Immature natural killer cell (primary cell): ENCODE measurements around the gene MISFA. TPM values are rescaled to one million over a fixed set of nuclear protein-coding genes. Genes with fewer than 3 reads are reported as not detected.

Experiments
- DNase-seq, 3 donors: peaks; one replicate each; pipeline ENCODE4 v3.0.0; 2022; ENCODE audit warnings: mixed read lengths in 1 of 3
- H3K27ac Mint-ChIP-seq, 6 donors: one replicate each; pipeline ENCODE4 v1.8.0; 2020; ENCODE audit warnings: mixed read lengths in 6 of 6, mild to moderate bottlenecking in 5 of 6, inconsistent platforms in 4 of 6, moderate library complexity in 3 of 6
- H3K27me3 Mint-ChIP-seq, 3 donors: one replicate each; pipeline ENCODE4 v1.8.0; 2020 to 2021; ENCODE audit warnings: low read depth in 3 of 3, mild to moderate bottlenecking in 3 of 3, mixed read lengths in 3 of 3, moderate library complexity in 3 of 3, inconsistent platforms in 1 of 3
- H3K36me3 Mint-ChIP-seq, 3 donors: one replicate each; pipeline ENCODE4 v1.8.0; 2020; ENCODE audit warnings: mixed read lengths in 3 of 3, inconsistent platforms in 2 of 3, mild to moderate bottlenecking in 2 of 3
- H3K4me1 Mint-ChIP-seq, 2 donors: one replicate each; pipeline ENCODE4 v1.8.0; 2020; ENCODE audit warnings: inconsistent platforms in 2 of 2, mild to moderate bottlenecking in 2 of 2, mixed read lengths in 2 of 2, moderate library complexity in 1 of 2
- H3K4me3 Mint-ChIP-seq, 5 donors: one replicate each; pipeline ENCODE4 v1.8.0; 2020; ENCODE audit warnings: mild to moderate bottlenecking in 5 of 5, mixed read lengths in 5 of 5, inconsistent platforms in 3 of 5, moderate library complexity in 3 of 5
- H3K9me3 Mint-ChIP-seq, 6 donors: one replicate each; pipeline ENCODE4 v1.8.0; 2020; ENCODE audit warnings: mild to moderate bottlenecking in 6 of 6, mixed read lengths in 6 of 6, inconsistent platforms in 4 of 6, moderate library complexity in 3 of 6
- polyA plus RNA-seq, 3 donors: library from polyadenylated mRNA; unstranded; fragments of 300-500 nt; fragmentation: Illumina TruSeq; gene quantifications; one replicate each; pipeline ENCODE4 v1.2.3, GENCODE V29; 2021

MISFA gene
- polyA plus RNA-seq, 3 donors from 2014 or later: 0.24 to 1.0 (median 0.38) TPM

DNA sequence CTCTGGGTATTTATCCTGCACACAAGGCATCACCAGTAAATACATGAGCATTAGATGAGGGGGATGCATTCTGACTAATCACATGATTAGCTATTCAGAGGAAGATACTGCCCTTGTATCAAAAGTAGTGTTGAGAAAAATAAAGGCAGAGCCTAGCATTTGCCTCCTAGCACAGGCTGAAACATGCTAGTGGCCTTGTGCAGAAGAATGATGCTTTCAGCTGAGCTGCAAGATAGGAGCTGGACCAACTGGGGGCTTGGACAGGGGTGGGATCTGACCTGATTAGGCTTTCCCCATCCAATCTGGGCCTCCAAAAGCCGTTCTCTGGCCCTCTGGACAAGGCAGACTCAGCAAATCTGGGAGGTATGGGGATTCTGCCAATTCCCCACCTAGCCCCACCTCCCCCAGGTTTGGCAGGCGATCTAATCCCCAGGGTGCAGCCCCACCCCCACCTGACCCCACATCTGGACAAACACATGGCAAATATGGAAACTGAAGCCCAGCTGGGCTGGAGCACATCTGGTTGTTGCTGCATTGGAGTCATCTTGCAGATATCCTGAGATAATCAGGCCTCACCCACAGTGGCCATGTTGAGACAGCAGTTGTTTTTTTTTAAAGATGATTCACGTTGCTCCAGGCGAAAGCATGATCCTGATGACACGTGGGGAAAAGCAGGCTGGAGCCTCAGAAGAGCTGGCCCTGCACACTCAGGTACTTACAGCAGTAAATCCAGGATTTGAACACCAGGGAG lies 4.4 kb upstream of the MISFA start:
- Mint-ChIP-seq H3K4me1 (peaks cover 0 to 6% of the 10 kb centered on the region in 2 donors), H3K9me3 (no peaks in the 10 kb centered on the region), H3K4me3 (no peak overlapping the region), H3K27me3 (peaks cover 0 to 3% (median 0%) of the 10 kb centered on the region in 3 donors), H3K27ac (no peak overlapping the region), H3K36me3 (peaks cover 0 to 11% (median 10%) of the 10 kb centered on the region in 3 donors)
- DNase-seq: no peak

GRCh38 chr11:18600915-18601569 lies 1.5 kb downstream of the MISFA start:
- Mint-ChIP-seq H3K27ac (peak overlapping the region in 2 of 6 donors; percentile 16 to 21), H3K4me1 (no peaks in the 10 kb centered on the region), H3K4me3 (no peak overlapping the region)

GRCh38 chr11:18608376-18608775 lies 8.8 kb downstream of the MISFA start:
- Mint-ChIP-seq H3K36me3 (peaks cover 10 to 39% (median 15%) of the 10 kb centered on the region in 3 donors), H3K4me1 (peaks cover 2 to 5% of the 10 kb centered on the region in 2 donors), H3K4me3 (no peak overlapping the region), H3K27me3 (peaks cover 0 to 3% (median 0%) of the 10 kb centered on the region in 3 donors), H3K9me3 (no peaks in the 10 kb centered on the region), H3K27ac (no peak overlapping the region)
- no peak for DNase-seq

More at GRCh38 chr11:18600915-18601569, 1.5 kb downstream of the MISFA start:
- peaks cover 0 to 15% (median 10%) of the 10 kb centered on the region in 3 donors for H3K36me3 Mint-ChIP-seq
- no peak for DNase-seq
- no peaks in the 10 kb centered on the region for H3K27me3 Mint-ChIP-seq
- H3K9me3 Mint-ChIP-seq: no peaks in the 10 kb centered on the region

DNA sequence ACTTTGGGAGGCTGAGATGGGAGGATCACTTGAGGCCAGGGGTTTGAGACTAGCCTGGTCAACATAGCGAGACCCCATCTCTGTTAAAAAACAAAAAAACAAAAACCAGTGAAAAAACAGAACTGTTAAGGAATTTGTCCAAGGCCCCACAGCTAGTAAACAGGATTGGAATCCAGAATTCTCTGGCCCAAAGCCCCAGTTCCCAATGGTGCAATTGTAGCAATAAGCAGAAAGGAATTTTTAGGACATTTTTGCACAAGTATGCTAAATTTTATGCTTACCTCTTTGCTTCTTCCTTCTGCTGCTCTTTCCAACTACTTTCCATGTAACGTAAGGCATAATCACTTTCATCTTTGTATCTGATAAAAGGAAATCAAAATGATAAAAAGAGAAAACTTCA lies 11.6 kb downstream of the MISFA start:
- DNase-seq: no peak
- Mint-ChIP-seq H3K27me3 (peaks cover 0 to 4% (median 3%) of the 10 kb centered on the region in 3 donors), H3K4me3 (no peak overlapping the region), H3K36me3 (peaks cover 24 to 54% (median 26%) of the 10 kb centered on the region in 3 donors), H3K9me3 (no peaks in the 10 kb centered on the region), H3K27ac (no peak overlapping the region), H3K4me1 (peaks cover 9 to 22% of the 10 kb centered on the region in 2 donors)

DNA sequence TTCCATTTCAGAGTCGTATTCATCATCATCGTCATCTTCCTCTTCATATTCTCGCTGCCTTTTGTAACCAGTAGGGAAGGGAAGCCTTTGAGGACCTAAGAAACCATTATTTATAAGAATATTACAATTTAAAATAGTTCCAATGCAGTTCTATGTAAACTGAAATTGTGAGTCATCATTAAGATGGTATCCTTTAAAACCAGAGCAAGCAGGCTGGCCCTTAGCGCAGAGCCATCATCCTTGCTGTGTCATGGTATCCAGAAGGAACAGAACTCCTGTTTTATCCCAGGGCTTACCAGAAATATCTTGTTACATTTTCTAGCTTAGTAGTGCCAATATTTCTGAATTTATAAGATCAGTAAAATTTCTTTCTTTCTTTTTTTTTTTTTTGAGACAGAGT lies 12.8 kb downstream of the MISFA start:
- Mint-ChIP-seq H3K36me3 (peaks cover 21 to 51% (median 24%) of the 10 kb centered on the region in 3 donors), H3K27me3 (peaks cover 0 to 4% (median 3%) of the 10 kb centered on the region in 3 donors), H3K27ac (no peak overlapping the region), H3K9me3 (no peaks in the 10 kb centered on the region), H3K4me3 (no peak overlapping the region), H3K4me1 (peaks cover 20 to 34% of the 10 kb centered on the region in 2 donors)
- DNase-seq: no peak

DNA sequence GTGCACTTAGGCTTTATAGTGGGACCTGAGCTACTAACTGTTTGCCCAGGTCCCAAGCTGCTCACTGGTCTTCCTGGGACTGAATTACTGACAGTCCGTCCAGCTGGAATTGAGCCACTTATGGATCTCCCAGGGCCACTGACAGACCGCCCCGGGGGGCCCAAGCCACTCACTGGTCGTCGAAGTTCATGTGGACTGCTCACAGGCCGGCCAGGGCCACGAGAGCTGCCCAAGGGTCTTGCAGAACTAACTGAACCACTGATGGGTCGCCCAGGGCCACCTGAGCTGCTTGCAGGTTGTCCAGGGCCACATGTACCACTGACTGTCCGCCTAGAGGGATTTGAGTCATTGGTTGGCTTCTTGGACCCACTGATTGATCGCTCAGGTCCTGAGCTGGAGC lies 15.1 kb downstream of the MISFA start:
- H3K4me1 Mint-ChIP-seq: peaks cover 39 to 55% of the 10 kb centered on the region in 2 donors
- no peak overlapping the region for H3K4me3 Mint-ChIP-seq
- peaks cover 18 to 42% (median 22%) of the 10 kb centered on the region in 3 donors for H3K36me3 Mint-ChIP-seq
- no peaks in the 10 kb centered on the region for H3K9me3 Mint-ChIP-seq
- peaks cover 0 to 7% (median 7%) of the 10 kb centered on the region in 3 donors for H3K27me3 Mint-ChIP-seq
- no peak overlapping the region for H3K27ac Mint-ChIP-seq
- DNase-seq: no peak

- Mint-ChIP-seq H3K27me3 (peaks cover 0 to 8% (median 7%) of the 10 kb centered on the region in 3 donors), H3K36me3 (peaks cover 14 to 32% (median 19%) of the 10 kb centered on the region in 3 donors), H3K27ac (peak overlapping the region in 3 of 6 donors; percentile 3 to 89 (median 80)), H3K4me3 (peak overlapping the region in 1 of 5 donors; percentile 9), H3K9me3 (no peaks in the 10 kb centered on the region), H3K4me1 (peaks cover 39 to 60% of the 10 kb centered on the region in 2 donors)
- no peak for DNase-seq
Observed at GRCh38 chr11:18615628-18616392, 16.2 kb downstream of the MISFA start.

DNA sequence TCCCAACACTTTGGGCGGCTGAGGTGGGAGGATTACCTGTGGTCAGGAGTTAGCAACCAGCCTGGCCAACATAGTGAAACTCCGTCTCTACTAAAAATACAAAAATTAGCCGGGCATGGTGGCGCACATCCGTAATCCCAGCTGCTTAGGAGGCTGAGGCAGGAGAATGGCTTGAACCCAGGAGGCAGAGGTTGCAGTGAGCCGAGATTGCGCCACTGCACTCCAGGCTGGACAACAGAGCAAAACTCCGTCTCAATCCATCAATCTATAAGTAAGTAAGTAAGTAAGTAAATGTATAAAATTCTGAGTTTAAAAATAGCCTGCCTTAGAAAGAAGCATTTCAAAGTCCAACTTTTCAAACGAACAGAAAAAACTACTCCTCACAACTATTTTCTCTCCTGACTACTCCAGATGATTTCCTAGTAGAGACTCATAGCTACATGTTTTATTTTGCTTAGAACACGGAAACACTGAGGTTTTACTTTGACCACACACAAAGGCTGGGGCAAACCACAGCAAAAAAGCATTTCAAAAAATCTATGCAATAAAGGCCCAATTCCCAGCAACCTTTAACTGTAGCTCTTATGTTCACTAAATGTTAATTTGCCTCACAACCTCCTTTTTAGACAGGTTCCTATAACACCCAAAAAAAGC lies 18.2 kb downstream of the MISFA start:
- Mint-ChIP-seq H3K4me3 (peak overlapping the region; percentile 77 to 89 (median 84)), H3K27me3 (peaks cover 0 to 9% (median 6%) of the 10 kb centered on the region in 3 donors), H3K27ac (peak overlapping the region; percentile 68 to 96 (median 90)), H3K4me1 (peaks cover 50 to 79% of the 10 kb centered on the region in 2 donors), H3K9me3 (no peaks in the 10 kb centered on the region), H3K36me3 (peaks cover 14 to 25% (median 16%) of the 10 kb centered on the region in 3 donors)
- peak; percentile 47 to 58 (median 53) for DNase-seq

DNA sequence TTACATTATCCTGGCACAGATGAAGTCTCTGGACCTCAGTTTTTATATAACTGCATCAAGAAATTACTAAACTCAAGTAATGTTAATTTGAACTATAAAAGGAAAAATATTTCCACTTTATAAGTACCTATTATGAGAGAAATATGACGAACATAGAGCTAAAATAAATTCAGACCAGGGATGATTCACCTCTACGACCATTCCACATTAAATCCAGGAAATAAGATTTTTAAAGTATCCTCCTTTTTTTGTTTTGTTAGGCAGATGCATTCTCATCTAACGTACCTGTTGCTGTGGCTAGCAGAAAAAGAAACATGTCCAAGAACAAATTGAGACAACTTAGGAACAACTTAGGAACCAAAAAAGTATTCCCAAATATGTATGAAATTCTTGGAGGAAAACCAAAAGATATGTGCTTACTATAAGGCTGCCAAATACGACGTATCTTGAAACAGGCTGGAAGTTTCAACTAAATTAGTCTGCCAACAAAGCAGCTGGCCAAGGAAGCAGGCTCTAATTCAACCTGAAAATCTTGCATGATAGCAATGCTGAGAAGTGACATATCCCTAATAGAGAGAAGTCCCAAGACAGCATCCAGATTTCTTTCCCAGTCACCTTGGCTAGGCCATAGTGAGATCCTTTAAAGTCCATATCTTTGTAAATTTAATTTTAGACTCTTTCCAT lies 18.9 kb downstream of the MISFA start:
- DNase-seq: no peak
- H3K9me3 Mint-ChIP-seq: no peaks in the 10 kb centered on the region
- H3K36me3 Mint-ChIP-seq: peaks cover 10 to 20% (median 14%) of the 10 kb centered on the region in 3 donors
- H3K27me3 Mint-ChIP-seq: peaks cover 0 to 9% (median 6%) of the 10 kb centered on the region in 3 donors
- H3K27ac Mint-ChIP-seq: peak overlapping the region; percentile 68 to 96 (median 90)
- H3K4me3 Mint-ChIP-seq: peak overlapping the region; percentile 77 to 89 (median 84)
- H3K4me1 Mint-ChIP-seq: peaks cover 48 to 80% of the 10 kb centered on the region in 2 donors

DNA sequence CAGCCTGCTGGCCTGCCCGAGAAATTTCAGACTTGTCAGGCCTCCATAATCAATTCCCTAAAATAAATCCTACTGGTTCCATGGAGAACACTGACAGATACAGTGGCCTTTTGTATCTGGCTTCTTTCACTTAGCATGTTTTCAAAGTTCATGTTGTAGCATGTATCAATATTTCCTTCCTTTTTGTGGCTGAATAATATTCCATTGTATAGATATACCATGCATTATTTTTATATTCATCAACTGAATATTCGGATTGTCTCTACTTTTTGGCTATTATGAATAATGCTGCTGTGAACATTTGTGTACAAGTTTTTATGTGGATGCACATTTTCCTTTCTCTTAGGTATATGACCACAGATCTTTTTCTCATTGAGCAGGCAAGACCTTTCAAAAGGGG lies 24.1 kb downstream of the MISFA start:
- H3K4me1 Mint-ChIP-seq: peaks cover 41 to 82% of the 10 kb centered on the region in 2 donors
- peak overlapping the region in 1 of 6 donors; percentile 35 for H3K27ac Mint-ChIP-seq
- DNase-seq: no peak
- no peak overlapping the region for H3K4me3 Mint-ChIP-seq
- H3K27me3 Mint-ChIP-seq: peaks cover 0 to 7% (median 3%) of the 10 kb centered on the region in 3 donors
- no peaks in the 10 kb centered on the region for H3K9me3 Mint-ChIP-seq
- H3K36me3 Mint-ChIP-seq: peaks cover 0 to 3% (median 0%) of the 10 kb centered on the region in 3 donors

DNA sequence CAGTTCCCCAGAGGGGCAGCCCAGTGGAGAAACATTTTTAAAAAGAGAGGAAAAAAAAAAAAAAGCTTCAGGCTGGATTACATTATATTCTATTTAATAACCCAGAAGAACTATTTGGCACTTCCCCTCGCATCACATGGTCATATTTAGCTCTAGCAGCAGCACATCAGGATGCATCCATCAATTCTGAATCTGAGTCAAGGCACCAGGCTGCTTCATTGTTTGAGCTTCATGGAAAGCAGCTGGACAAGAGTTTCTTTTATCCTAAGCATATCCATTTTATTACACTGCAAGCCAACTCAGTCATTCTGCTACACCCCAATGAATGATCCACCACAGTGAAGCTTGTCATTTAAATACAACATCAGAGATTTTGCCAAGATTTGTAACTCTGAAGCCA lies 24.6 kb downstream of the MISFA start:
- H3K4me1 Mint-ChIP-seq: peaks cover 40 to 81% of the 10 kb centered on the region in 2 donors
- DNase-seq: no peak
- no peak overlapping the region for H3K4me3 Mint-ChIP-seq
- peak overlapping the region in 1 of 6 donors; percentile 6 for H3K27ac Mint-ChIP-seq
- no peaks in the 10 kb centered on the region for H3K9me3 Mint-ChIP-seq
- H3K27me3 Mint-ChIP-seq: peaks cover 0 to 3% (median 3%) of the 10 kb centered on the region in 3 donors
- H3K36me3 Mint-ChIP-seq: peaks cover 0 to 3% (median 0%) of the 10 kb centered on the region in 3 donors

DNA sequence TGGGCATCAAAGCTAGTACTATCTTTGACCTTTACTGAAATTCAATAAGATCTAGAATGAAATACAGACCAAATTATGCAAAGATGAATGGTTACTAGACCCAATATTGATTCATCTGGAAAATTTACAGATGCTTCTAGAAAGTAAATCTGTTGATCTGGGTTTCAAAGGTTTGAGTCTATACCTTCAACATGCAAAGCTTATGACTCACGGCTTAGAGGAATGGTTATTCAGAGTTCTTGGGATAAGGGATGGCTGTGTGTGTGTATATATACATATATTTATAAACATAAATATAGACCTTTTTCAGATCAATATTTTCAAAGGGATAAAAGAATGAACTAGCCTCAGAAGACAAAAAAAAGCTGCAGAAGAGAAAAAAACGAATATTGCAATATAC lies 33.3 kb downstream of the MISFA start:
- peaks cover 5 to 16% (median 15%) of the 10 kb centered on the region in 3 donors for H3K27me3 Mint-ChIP-seq
- H3K9me3 Mint-ChIP-seq: no peaks in the 10 kb centered on the region
- DNase-seq: no peak
- peak overlapping the region in 5 of 6 donors; percentile 97 to 100 (median 99) for H3K27ac Mint-ChIP-seq
- H3K36me3 Mint-ChIP-seq: no peaks in the 10 kb centered on the region
- peaks cover 38 to 59% of the 10 kb centered on the region in 2 donors for H3K4me1 Mint-ChIP-seq
- peak overlapping the region; percentile 94 to 97 (median 96) for H3K4me3 Mint-ChIP-seq
